HCT116 (cell line): Measurements from ENCODE around the gene LIMA1. TPM values are rescaled to one million over a fixed set of nuclear protein-coding genes. Genes with fewer than 3 reads are reported as not detected.

Source experiments
- ATAC-seq: fragments of 200-7000 bp; cut with Tn5 transposase; 2 replicates; pipeline ENCODE4 v1.9.1; 2020; ENCODE audit warnings: mild to moderate bottlenecking, moderate library complexity
- BruUV-seq: library from RNA; stranded (reverse); fragments of 400-500 nt; replicated peaks from 2 replicates; lab custom pipeline; 2021; lab: Mats Ljungman, UMichigan
- CTCF ChIA-PET: fragments of 300-600 bp; sonication (Branson Sonifier 250); formaldehyde crosslinking; loops from one replicate; lab custom pipeline; 2021; ENCODE audit warnings: antibody characterized with exemption; lab: Charles Lee
- POLR2A ChIA-PET: fragments of 300-600, 350-600 bp; sonication (Branson Sonifier 250); formaldehyde crosslinking; loops from one replicate; lab custom pipeline; 2021; ENCODE audit warnings: antibody characterized with exemption; lab: Charles Lee
- RAD21 ChIA-PET, 2 experiments: fragments of 300-600 bp; sonication (Branson Sonifier 250); formaldehyde crosslinking; loops; one replicate each; lab custom pipeline; 2023; ENCODE audit warnings: low total read pairs in 2 of 2; ENCODE audit not compliant: uncharacterized antibody in 2 of 2, unreplicated experiment in 2 of 2, low non-redundant PET in 1 of 2; lab: Charles Lee
- DNase-seq: peaks from one replicate; pipeline ENCODE4 v3.0.0-alpha.2; 2010; ENCODE audit warnings: low read depth, low spot score
- H2AFZ ChIP-seq: fragments of 200-600 bp; shearing (Covaris generic), sonication (generic); 2 replicates; pipeline ENCODE4 v1.6.1; 2017; ENCODE audit warnings: low read depth, mixed run types, mixed read lengths, antibody characterized with exemption, low read length; ENCODE audit not compliant: poor library complexity, severe bottlenecking
- H3K27ac ChIP-seq: 2 replicates; pipeline ENCODE4 v1.5.1; 2012; ENCODE audit warnings: low read depth, low read length
- H3K27me3 ChIP-seq: fragments of 200-600 bp; sonication (generic); 2 replicates; pipeline ENCODE4 v1.6.1; 2016; ENCODE audit warnings: mixed run types, low read length, mixed read lengths; ENCODE audit not compliant: insufficient read depth
- H3K36me3 ChIP-seq, 2 experiments: fragments of 200-500 bp in 1 of 2; fragments of 200-600 bp in 1 of 2; sonication (Bioruptor generic) in 1 of 2; sonication (generic) in 1 of 2; 2 replicates each; pipeline versions ENCODE4 v1.5.1 to v1.6.1; 2014 to 2016; ENCODE audit warnings: low read length in 2 of 2, inconsistent platforms in 1 of 2, mixed read lengths in 1 of 2, mixed run types in 1 of 2; ENCODE audit not compliant: insufficient read depth in 2 of 2, control insufficient read depth in 1 of 2
- H3K4me1 ChIP-seq, 2 experiments: fragments of 200-600 bp in 1 of 2; sonication (generic) in 1 of 2; 2 replicates each; pipeline versions ENCODE4 v1.5.1 to v1.6.1; 2012 to 2017; ENCODE audit warnings: low read length in 2 of 2, inconsistent platforms in 1 of 2, mild to moderate bottlenecking in 1 of 2, mixed read lengths in 1 of 2, mixed run types in 1 of 2, moderate library complexity in 1 of 2; ENCODE audit not compliant: insufficient read depth in 2 of 2, control insufficient read depth in 1 of 2
- H3K4me2 ChIP-seq: fragments of 200-600 bp; sonication (generic); 2 replicates; pipeline ENCODE4 v1.6.1; 2017; ENCODE audit warnings: mixed run types, low read length, mixed read lengths
- H3K4me3 ChIP-seq, 2 experiments: fragments of 200-600 bp in 1 of 2; sonication (generic) in 1 of 2; replicated peaks in 1 of 2; 2 replicates each; pipeline ENCODE4 v1.5.1; 2011 to 2016; ENCODE audit warnings: low read length in 2 of 2, control low read depth in 1 of 2, low read depth in 1 of 2, mild to moderate bottlenecking in 1 of 2, mixed read lengths in 1 of 2, mixed run types in 1 of 2
- H3K79me2 ChIP-seq: fragments of 200-600 bp; sonication (generic); 2 replicates; pipeline ENCODE4 v1.6.1; 2017; ENCODE audit warnings: mild to moderate bottlenecking, mixed run types, low read length, moderate library complexity, mixed read lengths; ENCODE audit not compliant: insufficient read depth
- H3K9ac ChIP-seq: fragments of 200-600 bp; sonication (generic); 2 replicates; pipeline ENCODE4 v1.6.1; 2016; ENCODE audit warnings: low read length, mixed read lengths
- H3K9me2 ChIP-seq: fragments of 200-600 bp; sonication (generic), shearing (Covaris generic); 2 replicates; pipeline ENCODE4 v1.6.1; 2017; ENCODE audit warnings: mixed run types, mild to moderate bottlenecking, moderate library complexity; ENCODE audit not compliant: insufficient read depth
- H3K9me3 ChIP-seq, 2 experiments: fragments of 200-500 bp in 1 of 2; fragments of 200-600 bp in 1 of 2; sonication (Bioruptor generic) in 1 of 2; sonication (generic) in 1 of 2; 2 replicates each; pipeline ENCODE4 v1.6.1; 2014 to 2017; ENCODE audit warnings: low read length in 2 of 2, mixed read lengths in 2 of 2, inconsistent platforms in 1 of 2, low read depth in 1 of 2, mild to moderate bottlenecking in 1 of 2, mixed run types in 1 of 2, moderate library complexity in 1 of 2; ENCODE audit not compliant: control insufficient read depth in 1 of 2, insufficient read depth in 1 of 2
- H4K20me1 ChIP-seq: fragments of 200-600 bp; sonication (generic), shearing (Covaris generic); 2 replicates; pipeline ENCODE4 v1.6.1; 2017; ENCODE audit warnings: mixed run types, mild to moderate bottlenecking, moderate library complexity; ENCODE audit not compliant: insufficient read depth
- ATF3 ChIP-seq: IDR thresholded peaks from 2 replicates; pipeline ENCODE4 v1.6.1; 2012
- CBX3 ChIP-seq: IDR thresholded peaks from 2 replicates; pipeline ENCODE4 v1.6.1; 2012; ENCODE audit warnings: low read depth
- CTCF ChIP-seq, 3 experiments: fragments of 200-600 bp in 1 of 3; sonication (generic) in 1 of 3; IDR thresholded peaks in 2 of 3; conservative IDR thresholded peaks in 1 of 3; 2 replicates each; pipeline ENCODE4 v1.5.1; 2012 to 2017; ENCODE audit warnings: low read depth in 2 of 3, low read length in 2 of 3, antibody characterized with exemption in 1 of 3, borderline replicate concordance in 1 of 3, control low read depth in 1 of 3, mild to moderate bottlenecking in 1 of 3, mixed read lengths in 1 of 3, mixed run types in 1 of 3, moderate library complexity in 1 of 3; ENCODE audit not compliant: insufficient read depth in 1 of 3
- EZH2 ChIP-seq: fragments of 200-600 bp; sonication (generic); IDR thresholded peaks from 2 replicates; pipeline ENCODE4 v1.6.1; 2017; ENCODE audit warnings: antibody characterized with exemption, mixed run types
- FOSL1 ChIP-seq: IDR thresholded peaks from 2 replicates; pipeline ENCODE4 v1.6.1; 2012; ENCODE audit warnings: low read depth
- JUND ChIP-seq: IDR thresholded peaks from 2 replicates; pipeline ENCODE4 v1.6.1; 2012
- POLR2A ChIP-seq: IDR thresholded peaks from 2 replicates; pipeline ENCODE4 v1.7.0; 2011; ENCODE audit warnings: borderline replicate concordance; ENCODE audit not compliant: insufficient read depth, insufficient read length; ENCODE audit errors: extremely low read depth
- SP1 ChIP-seq: IDR thresholded peaks from 2 replicates; pipeline ENCODE4 v1.6.1; 2012; ENCODE audit warnings: low read depth
- intact Hi-C: fragments of 100-400 bp; cut with micrococcal nuclease; formaldehyde crosslinking; loops from 2 replicates; pipeline ENCODE4 v1.10.0; 2022
- total RNA-seq: library from RNA; stranded (reverse); gene quantifications from one replicate; pipeline ENCODE4 v1.2.1, GENCODE V29; 2021; ENCODE audit not compliant: unreplicated experiment

LIMA1 gene
- total RNA-seq, 1 experiment from 2014 or later, result 79.6 TPM

GRCh38 chr12:50240792-50241114, 42.6 kb downstream of the LIMA1 start:
- Histone ChIP-seq H3K4me3 (no peak overlapping the region), H3K27ac (no peak overlapping the region), H2AFZ (no peak overlapping the region), H4K20me1 (no peaks in the 10 kb centered on the region), H3K9me3 (no peaks in the 10 kb centered on the region), H3K4me2 (peak overlapping the region; percentile 14; the same call in 1 of the 2 replicates), H3K9ac (no peak overlapping the region), H3K4me1 (peaks cover 38 to 51% of the 10 kb centered on the region in 2 experiments), H3K27me3 (no peaks in the 10 kb centered on the region), H3K79me2 (no peaks in the 10 kb centered on the region), H3K9me2 (no peaks in the 10 kb centered on the region), H3K36me3 (no peaks in the 10 kb centered on the region)
- POLR2A ChIA-PET, result interaction anchor here (0.8 kb wide), 1 partner anchor 18 kb away, joined by 3 read pairs; no protein-coding TSS in a partner anchor
- RAD21 ChIA-PET, result no interaction called here
- BruUV-seq, result no TSS peak
- DNase-seq, result no peak
- CTCF ChIA-PET, result no interaction called here
- no peak for ATAC-seq
- intact Hi-C loops, result no loop called here
- TF ChIP-seq ATF3 (no peak), POLR2A (no peak), EZH2 (no peak), JUND (no peak), SP1 (no peak), CBX3 (no peak), CTCF (IDR thresholded peaks at IDR 0.05 in 2 of 3, conservative IDR thresholded peaks at IDR 0.05 in 1 of 3; ENCODE audit: borderline replicate concordance in 1 of 3, insufficient read depth in 1 of 3, low read depth in 2 of 3, low read length in 2 of 3) (no peak), FOSL1 (no peak)
